Measurements from ENCODE around the gene KIF5C.

GRCh38 chr2:148982282-148982681 lies 107.3 kb downstream of the KIF5C start:
- no peak for TF ChIP-seq HNF4G (IDR thresholded peaks at IDR 0.05)
- TF ChIP-seq, protein P1, sequence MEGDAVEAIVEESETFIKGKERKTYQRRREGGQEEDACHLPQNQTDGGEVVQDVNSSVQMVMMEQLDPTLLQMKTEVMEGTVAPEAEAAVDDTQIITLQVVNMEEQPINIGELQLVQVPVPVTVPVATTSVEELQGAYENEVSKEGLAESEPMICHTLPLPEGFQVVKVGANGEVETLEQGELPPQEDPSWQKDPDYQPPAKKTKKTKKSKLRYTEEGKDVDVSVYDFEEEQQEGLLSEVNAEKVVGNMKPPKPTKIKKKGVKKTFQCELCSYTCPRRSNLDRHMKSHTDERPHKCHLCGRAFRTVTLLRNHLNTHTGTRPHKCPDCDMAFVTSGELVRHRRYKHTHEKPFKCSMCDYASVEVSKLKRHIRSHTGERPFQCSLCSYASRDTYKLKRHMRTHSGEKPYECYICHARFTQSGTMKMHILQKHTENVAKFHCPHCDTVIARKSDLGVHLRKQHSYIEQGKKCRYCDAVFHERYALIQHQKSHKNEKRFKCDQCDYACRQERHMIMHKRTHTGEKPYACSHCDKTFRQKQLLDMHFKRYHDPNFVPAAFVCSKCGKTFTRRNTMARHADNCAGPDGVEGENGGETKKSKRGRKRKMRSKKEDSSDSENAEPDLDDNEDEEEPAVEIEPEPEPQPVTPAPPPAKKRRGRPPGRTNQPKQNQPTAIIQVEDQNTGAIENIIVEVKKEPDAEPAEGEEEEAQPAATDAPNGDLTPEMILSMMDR (IDR thresholded peaks at IDR 0.05; ENCODE audit: low read depth, low read length, missing input control), result no peak
- no peak for TF ChIP-seq JUND (IDR thresholded peaks at IDR 0.05)
- TF ChIP-seq YY1 (IDR thresholded peaks at IDR 0.05), result no peak
- TF ChIP-seq ATF3 (IDR thresholded peaks at IDR 0.05), result no peak
- no peak for TF ChIP-seq SP1 (IDR thresholded peaks at IDR 0.05)
- TF ChIP-seq, protein P2, sequence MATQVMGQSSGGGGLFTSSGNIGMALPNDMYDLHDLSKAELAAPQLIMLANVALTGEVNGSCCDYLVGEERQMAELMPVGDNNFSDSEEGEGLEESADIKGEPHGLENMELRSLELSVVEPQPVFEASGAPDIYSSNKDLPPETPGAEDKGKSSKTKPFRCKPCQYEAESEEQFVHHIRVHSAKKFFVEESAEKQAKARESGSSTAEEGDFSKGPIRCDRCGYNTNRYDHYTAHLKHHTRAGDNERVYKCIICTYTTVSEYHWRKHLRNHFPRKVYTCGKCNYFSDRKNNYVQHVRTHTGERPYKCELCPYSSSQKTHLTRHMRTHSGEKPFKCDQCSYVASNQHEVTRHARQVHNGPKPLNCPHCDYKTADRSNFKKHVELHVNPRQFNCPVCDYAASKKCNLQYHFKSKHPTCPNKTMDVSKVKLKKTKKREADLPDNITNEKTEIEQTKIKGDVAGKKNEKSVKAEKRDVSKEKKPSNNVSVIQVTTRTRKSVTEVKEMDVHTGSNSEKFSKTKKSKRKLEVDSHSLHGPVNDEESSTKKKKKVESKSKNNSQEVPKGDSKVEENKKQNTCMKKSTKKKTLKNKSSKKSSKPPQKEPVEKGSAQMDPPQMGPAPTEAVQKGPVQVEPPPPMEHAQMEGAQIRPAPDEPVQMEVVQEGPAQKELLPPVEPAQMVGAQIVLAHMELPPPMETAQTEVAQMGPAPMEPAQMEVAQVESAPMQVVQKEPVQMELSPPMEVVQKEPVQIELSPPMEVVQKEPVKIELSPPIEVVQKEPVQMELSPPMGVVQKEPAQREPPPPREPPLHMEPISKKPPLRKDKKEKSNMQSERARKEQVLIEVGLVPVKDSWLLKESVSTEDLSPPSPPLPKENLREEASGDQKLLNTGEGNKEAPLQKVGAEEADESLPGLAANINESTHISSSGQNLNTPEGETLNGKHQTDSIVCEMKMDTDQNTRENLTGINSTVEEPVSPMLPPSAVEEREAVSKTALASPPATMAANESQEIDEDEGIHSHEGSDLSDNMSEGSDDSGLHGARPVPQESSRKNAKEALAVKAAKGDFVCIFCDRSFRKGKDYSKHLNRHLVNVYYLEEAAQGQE (IDR thresholded peaks at IDR 0.05), result no peak
- TF ChIP-seq RAD21 (IDR thresholded peaks at IDR 0.05), result no peak
- TF ChIP-seq TAF1 (conservative IDR thresholded peaks at IDR 0.05), result no peak
- TF ChIP-seq FOXA1 (IDR thresholded peaks at IDR 0.05), result no peak
- TF ChIP-seq, protein P3, sequence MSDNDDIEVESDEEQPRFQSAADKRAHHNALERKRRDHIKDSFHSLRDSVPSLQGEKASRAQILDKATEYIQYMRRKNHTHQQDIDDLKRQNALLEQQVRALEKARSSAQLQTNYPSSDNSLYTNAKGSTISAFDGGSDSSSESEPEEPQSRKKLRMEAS (IDR thresholded peaks at IDR 0.05), result no peak
- TF ChIP-seq RXRA (IDR thresholded peaks at IDR 0.05), result no peak
- no peak for TF ChIP-seq EGR1 (IDR thresholded peaks at IDR 0.05; ENCODE audit: low read depth in 2 of 2)
- TF ChIP-seq, protein P4, sequence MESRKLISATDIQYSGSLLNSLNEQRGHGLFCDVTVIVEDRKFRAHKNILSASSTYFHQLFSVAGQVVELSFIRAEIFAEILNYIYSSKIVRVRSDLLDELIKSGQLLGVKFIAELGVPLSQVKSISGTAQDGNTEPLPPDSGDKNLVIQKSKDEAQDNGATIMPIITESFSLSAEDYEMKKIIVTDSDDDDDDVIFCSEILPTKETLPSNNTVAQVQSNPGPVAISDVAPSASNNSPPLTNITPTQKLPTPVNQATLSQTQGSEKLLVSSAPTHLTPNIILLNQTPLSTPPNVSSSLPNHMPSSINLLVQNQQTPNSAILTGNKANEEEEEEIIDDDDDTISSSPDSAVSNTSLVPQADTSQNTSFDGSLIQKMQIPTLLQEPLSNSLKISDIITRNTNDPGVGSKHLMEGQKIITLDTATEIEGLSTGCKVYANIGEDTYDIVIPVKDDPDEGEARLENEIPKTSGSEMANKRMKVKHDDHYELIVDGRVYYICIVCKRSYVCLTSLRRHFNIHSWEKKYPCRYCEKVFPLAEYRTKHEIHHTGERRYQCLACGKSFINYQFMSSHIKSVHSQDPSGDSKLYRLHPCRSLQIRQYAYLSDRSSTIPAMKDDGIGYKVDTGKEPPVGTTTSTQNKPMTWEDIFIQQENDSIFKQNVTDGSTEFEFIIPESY (IDR thresholded peaks at IDR 0.05), result no peak
